ENCODE measurements around the gene NPAS3.

The NPAS3 gene

DNA sequence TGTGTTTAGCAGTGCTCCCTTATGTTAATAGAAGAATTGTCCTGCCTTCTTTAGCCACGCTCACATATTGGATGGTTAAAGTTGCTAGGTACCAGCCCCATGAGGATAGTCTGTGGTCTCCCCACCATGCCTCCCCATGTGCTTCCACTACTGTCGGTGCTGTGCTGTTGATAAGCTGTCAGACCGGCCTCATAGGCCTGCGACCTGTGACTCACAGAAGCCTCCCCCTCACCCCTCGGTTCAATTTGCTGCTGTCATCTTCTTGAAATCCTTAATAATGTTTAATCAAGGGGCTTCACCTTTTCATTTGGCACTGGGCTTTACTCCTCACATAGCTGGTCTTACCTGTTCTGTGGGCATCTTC lies 227.2 kb downstream of the NPAS3 start:
- no peak for DNase-seq (ENCODE audit: low read depth, low spot score)

DNA sequence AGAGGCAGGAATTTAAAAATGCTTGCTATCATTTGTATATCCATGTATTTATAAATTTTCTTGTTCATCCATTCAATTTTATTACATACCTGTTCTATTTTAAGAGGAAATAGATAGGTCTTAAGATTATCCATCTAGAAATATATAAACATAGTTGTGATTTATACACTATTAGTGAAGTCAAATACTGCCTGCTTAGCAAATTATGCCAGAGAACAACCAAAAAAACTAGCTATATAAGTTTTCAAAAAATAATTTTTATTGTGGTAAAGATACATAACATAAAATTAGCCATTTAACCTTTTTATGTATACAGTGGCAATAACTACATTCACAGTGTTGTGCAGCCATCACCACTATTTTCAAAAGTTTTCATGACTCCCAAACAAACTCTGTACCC lies 237.3 kb downstream of the NPAS3 start:
- no peak for DNase-seq (ENCODE audit: low read depth, low spot score)

DNA sequence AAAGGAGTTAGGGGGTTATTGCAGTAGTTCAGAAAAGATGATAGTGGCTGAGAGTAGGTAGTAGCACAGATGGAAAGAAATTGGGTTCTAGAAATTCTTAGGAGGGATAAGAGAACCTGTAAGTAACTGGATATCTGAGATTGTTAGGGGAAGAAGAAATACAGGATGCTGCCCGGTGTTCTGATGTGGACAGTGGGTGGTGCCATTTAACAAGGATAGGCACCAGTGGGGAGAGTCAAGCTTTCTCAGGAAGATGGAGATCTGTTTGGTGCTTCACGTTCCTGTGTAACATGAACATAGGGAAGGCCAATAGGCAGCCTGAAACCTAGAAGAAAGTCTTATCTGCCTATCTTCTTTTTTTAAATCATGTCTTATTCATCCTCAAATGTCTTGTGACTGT lies 245.9 kb downstream of the NPAS3 start:
- no peak for DNase-seq (ENCODE audit: low read depth, low spot score)

DNA sequence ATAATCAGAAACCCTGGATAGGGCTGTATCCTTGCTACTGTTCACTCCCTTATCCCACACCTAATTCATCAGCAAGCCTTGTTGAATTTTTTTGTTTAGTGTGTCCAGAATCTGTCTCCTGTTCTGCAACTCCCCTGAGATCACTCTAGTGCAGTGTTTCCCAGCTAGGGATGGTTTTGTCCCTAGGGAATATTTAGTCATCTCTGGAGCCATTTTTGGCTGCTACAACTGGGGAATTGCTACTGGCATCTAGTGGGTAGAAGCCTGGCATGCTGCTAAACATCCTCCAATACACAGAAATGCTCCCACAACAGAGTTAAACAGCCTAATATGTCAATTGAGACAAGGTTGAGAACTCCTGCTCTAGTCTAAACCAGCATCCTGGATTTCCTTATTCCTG lies 248.0 kb downstream of the NPAS3 start:
- DNase-seq (ENCODE audit: low read depth, low spot score): no peak

DNA sequence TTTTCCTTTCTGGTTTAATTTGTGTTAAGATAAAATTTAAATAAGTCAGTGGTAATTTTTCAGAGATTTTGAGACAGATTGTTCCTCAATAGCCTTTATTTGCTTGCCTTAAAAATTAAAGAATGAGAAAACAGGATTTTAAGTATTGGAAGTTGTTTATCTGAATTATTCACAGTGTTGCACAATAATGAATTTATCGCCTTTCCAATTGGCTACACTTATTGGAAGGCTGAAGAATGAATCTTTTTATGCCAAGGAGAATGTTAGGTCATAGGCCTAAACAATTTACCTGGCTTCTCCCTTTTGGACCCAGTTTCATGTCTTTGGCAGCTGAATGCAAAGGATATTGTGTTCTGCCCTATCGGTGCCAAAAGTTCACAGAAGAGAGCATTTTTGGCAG lies 250.2 kb downstream of the NPAS3 start:
- no peak for DNase-seq (ENCODE audit: low read depth, low spot score)

DNA sequence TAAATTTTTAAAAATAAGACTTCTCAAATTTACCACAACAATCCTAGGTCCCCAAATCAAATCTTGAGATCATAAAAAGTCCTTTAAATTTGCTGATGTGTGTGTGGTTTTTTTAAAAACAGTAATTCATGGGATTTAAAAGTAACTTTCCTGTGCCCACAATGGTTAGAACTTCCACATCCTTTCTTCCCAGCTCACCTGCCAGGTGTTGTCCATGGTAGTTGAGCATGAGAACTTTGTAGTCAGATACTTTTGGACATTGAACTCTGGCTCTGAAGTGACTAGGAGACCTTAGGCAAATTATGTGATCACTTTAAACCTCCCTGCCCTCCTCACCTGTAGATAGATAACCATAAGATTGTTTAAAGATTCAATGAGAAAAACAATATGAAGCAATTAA lies 253.2 kb downstream of the NPAS3 start:
- DNase-seq (ENCODE audit: low read depth, low spot score): no peak

DNA sequence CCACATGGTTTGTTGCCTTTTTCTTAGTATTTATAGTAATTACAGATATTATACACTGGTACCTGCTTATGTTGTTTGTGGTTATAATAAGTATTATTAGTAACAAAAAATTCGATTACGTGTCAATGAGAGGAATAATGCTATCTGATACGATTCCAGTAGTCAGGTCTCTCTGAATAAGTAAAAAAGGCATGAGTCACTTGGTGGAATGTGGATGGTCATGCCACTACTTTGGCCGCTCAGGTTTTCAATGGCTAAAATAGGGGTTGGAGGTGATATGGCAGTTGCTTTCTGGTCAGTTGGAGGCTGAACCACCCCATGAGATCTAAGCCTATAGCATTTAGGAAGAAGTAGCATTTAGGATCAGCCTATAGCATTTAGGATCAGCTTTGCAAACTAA lies 255.9 kb downstream of the NPAS3 start:
- DNase-seq (ENCODE audit: low read depth, low spot score): no peak

DNA sequence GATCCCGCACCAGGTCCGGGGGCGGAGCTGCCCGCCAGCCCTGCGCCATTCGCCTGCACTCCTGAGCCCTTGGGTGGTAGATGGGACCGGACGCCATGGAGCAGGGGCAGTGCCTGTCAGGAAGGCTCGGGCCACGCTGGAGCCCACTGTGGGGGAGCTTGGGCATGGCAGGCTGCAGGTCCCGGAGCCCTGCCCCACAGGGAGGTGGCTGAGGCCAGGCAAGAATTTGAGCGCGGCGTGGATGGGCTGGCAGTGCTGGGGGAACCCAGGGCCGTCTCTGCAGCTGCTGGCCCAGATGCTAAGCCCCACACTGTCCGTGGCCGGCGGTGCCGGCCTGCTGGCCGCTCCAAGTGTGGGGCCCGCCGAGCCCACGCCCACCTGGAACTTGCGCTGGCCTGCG lies 260.0 kb downstream of the NPAS3 start:
- DNase-seq (ENCODE audit: low read depth, low spot score): no peak

DNA sequence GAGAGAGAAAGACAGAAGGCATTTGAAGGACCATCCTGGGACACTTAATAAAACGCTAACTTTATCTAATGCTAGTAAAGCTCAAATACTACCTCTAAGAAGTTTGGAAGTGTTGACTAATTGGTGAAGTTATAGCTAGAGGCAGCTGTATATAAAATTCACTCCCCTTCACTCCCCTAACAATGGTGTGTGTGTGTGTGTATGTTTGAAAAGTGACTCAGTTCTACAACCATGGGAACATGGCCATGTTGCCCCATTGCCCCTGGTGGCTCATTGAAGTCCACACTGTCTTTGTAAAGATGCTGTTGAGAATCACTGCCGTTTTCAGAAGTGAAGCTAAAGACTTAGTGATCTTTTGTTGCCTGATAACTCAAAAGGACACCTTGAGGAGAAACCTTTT lies 262.4 kb downstream of the NPAS3 start:
- no peak for DNase-seq (ENCODE audit: low read depth, low spot score)

DNA sequence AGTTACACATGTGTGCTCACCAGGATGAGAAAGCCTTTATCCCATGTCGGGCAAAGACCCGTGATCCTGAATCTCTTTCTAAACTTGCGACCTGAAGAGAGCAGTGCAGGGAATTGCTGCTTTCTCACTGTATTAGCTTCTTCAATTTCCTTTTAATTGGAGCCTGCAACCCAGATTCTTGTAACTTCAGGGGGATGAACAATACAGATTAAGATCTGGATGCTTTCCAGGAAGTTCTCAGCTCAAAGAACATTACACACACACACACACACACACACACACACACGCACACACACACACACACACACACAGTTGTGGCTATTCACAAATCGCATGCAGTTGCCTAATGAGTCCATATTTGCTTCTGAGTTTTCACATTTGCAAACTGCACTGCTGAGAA lies 268.3 kb downstream of the NPAS3 start:
- no peak for DNase-seq (ENCODE audit: low read depth, low spot score)

DNA sequence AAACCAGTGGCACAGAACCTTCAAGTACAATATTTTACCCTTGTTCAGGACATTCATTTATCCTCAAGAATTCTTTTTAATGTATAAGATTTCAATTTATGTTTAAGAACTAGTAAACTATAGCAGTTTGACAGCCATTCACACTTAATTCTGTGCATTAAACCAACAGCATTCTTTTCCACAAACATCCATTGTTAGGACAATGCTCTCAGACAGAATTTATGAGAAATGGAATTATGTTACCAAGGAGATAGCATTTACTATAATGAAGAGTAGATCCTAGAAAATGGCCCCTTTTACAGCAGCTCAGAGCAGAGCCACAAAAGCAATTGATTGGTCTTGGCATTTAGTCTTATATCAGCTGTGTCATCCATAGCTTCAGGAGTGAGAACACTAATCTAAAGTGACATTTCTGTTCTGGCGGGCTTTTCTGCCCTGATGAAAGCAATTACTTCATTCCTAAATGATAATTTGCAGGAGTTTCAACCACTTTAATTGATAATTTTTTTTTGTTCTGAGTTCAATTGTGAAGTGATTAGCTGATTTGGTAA lies 268.9 kb downstream of the NPAS3 start:
- DNase-seq (ENCODE audit: low read depth, low spot score): no peak

DNA sequence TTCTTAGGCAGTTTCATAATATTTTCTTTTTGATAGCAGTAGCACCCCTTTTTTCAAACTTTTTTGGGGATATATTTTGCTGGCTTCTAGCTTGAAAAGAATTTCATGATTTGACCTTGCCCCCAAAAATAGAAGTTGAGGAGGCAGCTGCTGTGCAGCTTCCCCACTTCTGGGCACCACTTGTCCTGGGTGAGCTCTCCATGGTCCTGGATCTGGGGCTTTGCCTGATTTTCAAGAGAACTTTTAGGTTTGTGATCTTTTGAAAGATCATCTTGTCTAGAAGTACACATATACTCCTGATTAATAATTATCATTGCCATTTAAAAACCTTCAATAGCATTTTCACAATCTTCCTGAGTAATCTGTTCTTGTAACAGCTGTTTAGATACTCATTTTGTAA lies 271.6 kb downstream of the NPAS3 start:
- DNase-seq (ENCODE audit: low read depth, low spot score): no peak

DNA sequence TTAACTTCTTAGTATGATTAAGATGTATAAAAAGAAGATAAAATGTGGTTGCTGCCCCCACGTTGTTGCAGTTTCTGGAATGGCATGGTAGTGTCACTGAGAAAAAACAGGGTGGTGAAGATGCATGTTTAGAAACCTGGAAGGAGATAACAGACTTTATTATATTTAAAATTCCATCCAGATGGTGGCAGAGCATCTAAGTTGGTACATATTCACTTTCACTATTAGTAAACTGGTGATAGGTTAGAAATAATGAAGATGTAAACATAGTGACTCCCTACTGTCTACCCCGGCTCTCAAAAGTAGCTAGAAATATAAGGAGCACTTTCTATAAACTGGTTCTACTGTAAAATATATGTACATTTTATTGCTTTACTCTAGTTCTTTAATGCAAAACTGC lies 279.3 kb downstream of the NPAS3 start:
- DNase-seq (ENCODE audit: low read depth, low spot score): no peak

DNA sequence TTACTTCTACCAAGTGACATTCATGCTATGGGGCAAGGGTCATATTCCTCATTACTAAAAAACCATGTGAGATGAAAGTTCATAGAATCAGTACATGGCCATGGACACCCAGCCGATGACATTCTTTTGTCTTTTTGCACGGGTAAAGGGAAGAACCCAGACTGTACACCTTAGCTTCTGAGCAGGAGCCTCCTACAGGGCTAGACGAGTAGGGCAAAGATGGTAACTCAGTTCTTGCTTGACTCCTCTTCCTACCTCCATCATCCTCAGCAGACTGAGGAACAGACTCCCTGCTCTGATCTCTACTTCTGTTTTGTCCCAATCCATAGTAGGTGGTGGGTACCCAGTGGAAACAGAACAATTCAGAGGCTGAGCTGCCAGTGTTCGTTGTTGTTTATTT lies 281.3 kb downstream of the NPAS3 start:
- no peak for DNase-seq (ENCODE audit: low read depth, low spot score)

DNA sequence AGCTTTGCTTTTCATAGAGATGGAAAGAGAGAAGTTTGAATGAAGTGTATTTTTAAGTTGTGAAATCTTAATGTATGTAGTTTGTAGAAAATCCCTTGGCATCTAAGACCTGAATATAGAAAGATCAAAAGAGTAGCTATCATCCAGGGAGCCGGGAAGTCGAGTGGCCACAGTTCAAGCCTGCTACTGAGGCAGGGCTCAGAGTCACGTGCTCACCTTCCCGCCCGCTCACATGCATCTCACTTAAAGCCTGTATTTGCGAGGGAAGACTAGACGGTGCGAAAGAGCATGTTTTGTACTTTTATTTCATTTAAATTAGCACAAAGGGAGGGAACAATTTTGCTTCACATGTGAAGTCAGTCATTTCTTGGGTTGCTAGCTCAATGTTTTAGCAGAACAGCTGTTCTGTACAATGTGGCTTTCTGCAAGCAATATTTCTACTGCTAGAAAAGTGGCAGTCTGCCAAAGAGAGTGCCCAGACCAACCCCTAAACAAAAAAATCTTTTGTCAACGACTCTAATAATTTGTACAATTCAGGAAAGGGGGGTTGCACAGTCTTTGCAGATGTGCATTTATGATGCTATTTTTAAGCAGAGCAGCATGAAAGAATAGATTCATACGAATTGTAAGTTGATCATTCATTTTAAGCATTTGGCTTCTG lies 290.7 kb downstream of the NPAS3 start:
- no peak for DNase-seq (ENCODE audit: low read depth, low spot score)

DNA sequence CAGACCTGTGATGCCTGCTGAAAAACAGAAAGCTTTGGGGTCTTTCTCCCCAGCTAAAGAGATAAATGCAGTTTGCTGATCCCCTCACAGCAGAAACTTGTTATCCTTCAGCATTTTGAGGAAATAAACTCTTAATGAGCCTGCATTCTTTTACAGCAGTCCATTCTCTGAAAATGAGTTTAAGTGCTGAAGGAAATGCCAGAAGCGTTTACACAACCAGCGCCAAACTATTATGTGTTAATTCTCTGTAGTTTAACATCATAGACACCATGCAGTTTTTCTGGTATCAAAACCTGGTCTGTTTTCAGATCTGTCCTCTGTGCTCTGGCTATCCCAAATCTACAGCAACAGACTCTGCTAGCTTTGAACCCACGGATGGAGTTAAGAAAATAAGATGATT lies 291.3 kb downstream of the NPAS3 start:
- no peak for DNase-seq (ENCODE audit: low read depth, low spot score)

DNA sequence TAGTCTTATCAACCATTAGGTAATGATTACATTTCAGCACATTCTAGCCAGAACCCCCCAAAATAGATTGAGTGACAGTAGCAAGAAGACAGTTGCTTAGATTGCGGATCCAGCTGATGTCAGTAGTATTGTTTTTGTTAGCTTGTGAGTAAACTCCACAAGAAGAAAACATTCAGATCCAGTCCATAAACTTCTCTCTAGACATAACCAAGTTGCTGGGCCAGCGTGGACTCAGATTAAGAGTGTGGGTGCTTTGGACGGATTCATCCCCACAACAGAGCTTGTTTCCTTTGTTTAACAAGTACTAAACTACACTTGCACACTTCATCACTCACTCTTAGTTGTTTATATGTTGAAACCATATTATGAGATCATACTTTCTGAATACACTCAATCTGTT lies 293.4 kb downstream of the NPAS3 start:
- DNase-seq (ENCODE audit: low read depth, low spot score): no peak

DNA sequence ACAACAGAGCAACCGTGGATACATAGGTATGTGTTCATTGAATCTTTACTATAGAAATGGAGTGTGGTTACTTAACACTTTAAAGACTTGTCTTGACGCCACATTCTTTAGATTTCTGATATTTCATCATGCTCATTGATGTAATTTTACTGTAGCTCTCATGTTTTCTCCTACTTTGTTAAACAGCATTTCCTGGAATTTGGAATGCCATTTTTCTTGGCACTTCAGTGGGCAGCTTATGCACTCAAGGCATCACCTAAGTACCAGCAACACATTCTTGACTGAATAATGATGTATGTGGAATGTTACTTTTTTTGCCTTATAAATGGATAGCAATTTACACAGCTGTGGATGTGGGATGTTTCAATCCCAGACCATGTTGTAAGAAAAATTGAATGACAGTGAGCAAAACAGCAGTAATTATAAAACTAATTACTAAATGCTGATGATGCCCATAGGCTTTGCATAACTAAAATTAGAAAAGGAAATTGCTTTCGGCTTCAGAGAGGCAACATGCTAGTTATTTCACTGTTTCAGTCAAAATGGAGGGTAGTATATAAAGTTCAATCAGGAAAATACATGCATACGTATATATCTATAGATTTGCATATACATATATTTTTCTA lies 298.5 kb downstream of the NPAS3 start:
- no peak for DNase-seq (ENCODE audit: low read depth, low spot score)

DNA sequence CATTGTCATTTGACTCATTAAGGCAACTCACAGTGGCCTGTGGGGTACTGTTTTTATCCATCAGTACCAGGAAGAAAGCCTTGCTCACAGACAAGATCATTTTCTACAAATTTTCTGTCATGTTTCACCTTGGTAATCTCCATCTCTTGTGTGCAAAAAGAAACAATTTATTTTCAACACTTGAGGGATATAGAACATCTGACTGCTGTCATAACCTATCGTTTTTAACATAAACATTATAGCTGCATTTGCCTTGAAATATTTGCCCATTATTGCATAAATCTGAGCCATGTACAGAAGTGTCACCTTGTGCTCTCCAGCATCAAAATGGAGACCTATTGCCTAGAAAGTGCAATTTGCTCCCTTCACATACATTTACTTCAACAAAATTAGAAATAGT lies 300.8 kb downstream of the NPAS3 start:
- no peak for DNase-seq (ENCODE audit: low read depth, low spot score)

DNA sequence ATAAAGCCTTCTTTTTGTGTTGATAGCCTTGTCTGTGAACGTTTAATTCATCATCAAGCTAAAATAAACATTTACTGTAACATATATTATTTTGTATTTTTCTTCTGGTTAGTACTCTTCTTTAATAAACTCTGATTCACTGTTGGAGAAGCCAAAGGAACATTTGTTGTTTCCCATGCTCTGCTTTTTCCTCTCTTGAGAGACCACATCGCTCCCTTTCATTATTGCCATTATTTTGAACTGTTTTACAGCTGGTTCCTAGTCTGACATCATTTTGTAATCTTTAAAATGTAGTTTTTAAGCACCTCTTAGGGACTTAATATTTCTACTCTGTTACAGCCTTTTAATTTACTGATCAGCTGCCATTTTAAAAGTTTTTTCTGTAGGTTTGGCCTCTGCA lies 301.8 kb downstream of the NPAS3 start:
- no peak for DNase-seq (ENCODE audit: low read depth, low spot score)

DNA sequence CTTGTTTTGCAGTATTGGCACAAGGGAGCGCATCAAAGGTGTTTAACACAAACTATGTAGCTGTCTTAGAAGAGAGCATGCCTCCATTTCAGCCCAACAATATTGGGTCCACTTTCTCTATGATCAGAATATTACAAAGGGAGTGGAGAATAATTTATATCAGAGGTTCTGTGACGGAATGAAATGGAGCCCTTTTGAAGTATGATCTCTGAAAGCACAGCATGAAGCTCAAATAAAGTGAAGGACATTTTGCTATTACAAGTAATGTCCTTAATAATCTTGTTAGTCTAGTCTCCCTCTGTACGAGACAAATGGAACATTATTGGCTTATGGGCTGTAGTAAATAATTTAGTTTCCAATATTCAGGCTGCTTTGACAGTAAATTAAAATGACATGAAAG lies 302.7 kb downstream of the NPAS3 start:
- DNase-seq (ENCODE audit: low read depth, low spot score): no peak

DNA sequence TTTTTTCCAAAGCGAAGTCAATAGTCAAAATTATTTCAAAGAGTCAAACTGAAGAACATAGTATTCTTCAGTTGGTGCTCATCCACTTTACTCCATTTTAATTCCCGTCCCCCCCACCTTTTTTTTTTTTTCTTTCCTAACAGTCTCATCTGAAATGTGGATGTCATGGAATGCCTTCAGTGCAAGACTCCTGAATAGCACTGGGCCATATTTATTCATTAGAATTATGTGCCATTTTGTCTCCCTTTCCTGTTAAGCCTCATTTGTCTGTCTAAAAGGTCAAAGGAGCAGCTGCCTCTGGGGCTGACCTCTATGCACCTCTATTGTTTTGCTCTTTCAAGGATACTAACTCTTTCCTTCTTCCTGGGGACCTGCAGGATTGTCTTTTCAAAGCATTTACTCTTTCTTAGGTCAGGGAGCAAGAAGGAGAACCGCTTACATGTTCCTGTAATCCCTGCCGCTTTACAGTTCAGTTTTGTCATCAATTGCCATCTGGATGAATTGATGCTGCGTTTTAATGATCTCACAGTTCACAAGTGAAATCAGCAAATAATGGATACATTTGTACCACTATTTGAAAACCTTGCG lies 310.6 kb downstream of the NPAS3 start:
- no peak for DNase-seq (ENCODE audit: low read depth, low spot score)

DNA sequence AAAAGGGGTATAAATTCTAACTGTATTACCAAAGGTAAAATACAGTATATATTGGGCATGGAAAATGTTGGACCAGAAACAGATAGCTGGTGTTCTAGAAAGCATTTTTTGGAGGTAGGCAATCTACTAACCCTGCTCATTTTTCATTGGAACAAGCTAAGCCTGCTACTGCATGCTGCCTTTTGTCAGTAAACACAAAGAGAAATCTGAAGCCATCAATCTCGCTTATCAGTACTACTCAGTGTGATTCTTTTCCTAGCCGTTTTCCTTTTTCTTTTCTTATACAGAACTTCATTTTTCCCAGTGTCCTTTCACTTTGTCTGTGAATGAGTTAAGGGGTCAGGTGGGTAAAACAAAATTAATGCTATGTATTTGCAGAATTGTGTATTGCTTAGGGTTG lies 312.3 kb downstream of the NPAS3 start:
- DNase-seq (ENCODE audit: low read depth, low spot score): no peak

Measured in brain pericyte (primary cell).